IMR-90 (cell line): Measurements from ENCODE around the gene VGF.

Experiments used
- BHLHE40 ChIP-seq: fragments of 150-350 bp; IDR thresholded peaks from 2 replicates; pipeline ENCODE4 v1.6.1; 2016; ENCODE audit warnings: mild to moderate bottlenecking, low read depth, low read length
- CEBPB ChIP-seq: IDR thresholded peaks from 2 replicates; pipeline ENCODE4 v1.6.1; 2012; ENCODE audit warnings: low read depth, low read length, improper control_type of control experiment
- CHD1 ChIP-seq: IDR thresholded peaks from 2 replicates; pipeline ENCODE4 v1.6.1; 2012; ENCODE audit warnings: low read depth, low read length, improper control_type of control experiment
- CTCF ChIP-seq: conservative IDR thresholded peaks from 2 replicates; pipeline ENCODE4 v1.5.1; 2012; ENCODE audit warnings: mild to moderate bottlenecking, low read depth, low read length, improper control_type of control experiment
- ELK1 ChIP-seq: fragments of 150-350 bp; IDR thresholded peaks from 2 replicates; pipeline ENCODE4 v1.6.1; 2016; ENCODE audit warnings: low read depth, mild to moderate bottlenecking, low read length, moderate library complexity, borderline replicate concordance
- FOS ChIP-seq: fragments of 150-350 bp; IDR thresholded peaks from 2 replicates; pipeline ENCODE4 v1.6.1; 2016; ENCODE audit warnings: low read depth, low read length
- MAFK ChIP-seq: IDR thresholded peaks from 2 replicates; pipeline ENCODE4 v1.6.1; 2012; ENCODE audit warnings: low read depth, low read length, improper control_type of control experiment
- MAZ ChIP-seq: IDR thresholded peaks from 2 replicates; pipeline ENCODE4 v1.6.1; 2012; ENCODE audit warnings: low read depth, mild to moderate bottlenecking, low read length, improper control_type of control experiment, moderate library complexity, borderline replicate concordance
- NFE2L2 ChIP-seq: fragments of 150-350 bp; IDR thresholded peaks from 2 replicates; pipeline ENCODE4 v1.6.1; 2016; ENCODE audit warnings: low read depth, mild to moderate bottlenecking, low read length
- POLR2A ChIP-seq: IDR thresholded peaks from 2 replicates; pipeline ENCODE4 v1.6.1; 2012; ENCODE audit warnings: mild to moderate bottlenecking, low read depth, low read length
- RAD21 ChIP-seq: IDR thresholded peaks from 2 replicates; pipeline ENCODE4 v1.6.1; 2012; ENCODE audit warnings: low read length, improper control_type of control experiment
- SMC3 ChIP-seq: fragments of 150-350 bp; IDR thresholded peaks from 2 replicates; pipeline ENCODE4 v1.6.1; 2016; ENCODE audit warnings: low read depth, mild to moderate bottlenecking, antibody characterized with exemption, low read length, moderate library complexity
- USF2 ChIP-seq: fragments of 150-350 bp; IDR thresholded peaks from 2 replicates; pipeline ENCODE4 v1.6.1; 2017; ENCODE audit warnings: mild to moderate bottlenecking, antibody characterized with exemption, low read length, low read depth

- no peak for TF ChIP-seq CTCF
- TF ChIP-seq CHD1: no peak
- TF ChIP-seq BHLHE40: no peak
- TF ChIP-seq MAFK: no peak
- TF ChIP-seq NFE2L2: no peak
- TF ChIP-seq POLR2A: no peak
- no peak for TF ChIP-seq FOS
- TF ChIP-seq CEBPB: no peak
- no peak for TF ChIP-seq MAZ
- no peak for TF ChIP-seq ELK1
- no peak for TF ChIP-seq SMC3
- no peak for TF ChIP-seq RAD21
- TF ChIP-seq USF2: no peak
Measured at GRCh38 chr7:101120315-101120714, 45.1 kb downstream of the VGF start.
